22Rv1 (cell line): ENCODE data around the gene EML6.

Experiments
- H3K27ac ChIP-seq: fragments of 450-650 bp; 2 replicates; pipeline ENCODE4 v1.5.1; 2017
- CTCF ChIP-seq: fragments of 450-650 bp; IDR thresholded peaks from 2 replicates; pipeline ENCODE4 v1.5.1; 2017; ENCODE audit warnings: mild to moderate bottlenecking
- ZFX ChIP-seq: fragments of 450-650 bp; IDR thresholded peaks from 2 replicates; pipeline ENCODE4 v1.6.1; 2017; ENCODE audit warnings: antibody characterized with exemption, borderline replicate concordance

EML6 gene

GRCh38 chr2:54966165-54966832, 242.8 kb downstream of the EML6 start:
- TF ChIP-seq ZFX (no peak), CTCF (no peak)
- H3K27ac ChIP-seq: no peak overlapping the region

GRCh38 chr2:54966837-54967236, 243.4 kb downstream of the EML6 start:
- TF ChIP-seq CTCF: no peak
- no peak for TF ChIP-seq ZFX
- no peak overlapping the region for H3K27ac ChIP-seq

- H3K27ac ChIP-seq: no peak overlapping the region
- no peak for TF ChIP-seq CTCF
- no peak for TF ChIP-seq ZFX
Measured at GRCh38 chr2:54967269-54967668, 243.8 kb downstream of the EML6 start.

DNA sequence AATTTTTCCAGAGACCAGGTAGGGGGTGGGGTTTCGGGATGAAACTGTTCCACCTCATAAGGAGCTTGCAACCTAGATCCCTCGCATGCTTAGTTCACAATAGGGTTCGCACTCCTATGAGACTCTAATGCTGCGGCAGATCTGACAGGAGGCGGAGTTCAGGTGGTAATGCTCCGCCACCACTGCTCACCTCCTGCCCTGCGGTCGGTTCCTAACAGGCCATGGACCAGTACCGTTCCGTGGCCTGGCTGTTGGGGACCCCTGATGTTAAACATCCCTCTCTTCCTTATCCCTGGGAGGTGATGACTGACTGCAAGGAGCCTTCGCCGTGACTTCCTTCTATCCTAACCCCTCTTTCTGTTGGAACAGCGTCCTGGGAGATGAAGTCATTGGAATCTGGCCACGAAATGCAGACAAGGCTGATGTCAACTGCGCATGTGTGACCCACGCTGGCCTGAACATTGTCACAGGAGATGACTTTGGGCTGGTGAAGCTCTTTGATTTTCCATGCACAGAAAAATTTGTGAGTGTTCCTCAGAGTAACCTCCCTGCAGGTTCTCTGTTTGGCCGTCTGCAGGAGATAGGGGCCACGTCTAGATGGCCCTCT, 244.4 kb downstream of the EML6 start:
- H3K27ac ChIP-seq: no peak overlapping the region
- TF ChIP-seq CTCF (no peak), ZFX (no peak)

DNA sequence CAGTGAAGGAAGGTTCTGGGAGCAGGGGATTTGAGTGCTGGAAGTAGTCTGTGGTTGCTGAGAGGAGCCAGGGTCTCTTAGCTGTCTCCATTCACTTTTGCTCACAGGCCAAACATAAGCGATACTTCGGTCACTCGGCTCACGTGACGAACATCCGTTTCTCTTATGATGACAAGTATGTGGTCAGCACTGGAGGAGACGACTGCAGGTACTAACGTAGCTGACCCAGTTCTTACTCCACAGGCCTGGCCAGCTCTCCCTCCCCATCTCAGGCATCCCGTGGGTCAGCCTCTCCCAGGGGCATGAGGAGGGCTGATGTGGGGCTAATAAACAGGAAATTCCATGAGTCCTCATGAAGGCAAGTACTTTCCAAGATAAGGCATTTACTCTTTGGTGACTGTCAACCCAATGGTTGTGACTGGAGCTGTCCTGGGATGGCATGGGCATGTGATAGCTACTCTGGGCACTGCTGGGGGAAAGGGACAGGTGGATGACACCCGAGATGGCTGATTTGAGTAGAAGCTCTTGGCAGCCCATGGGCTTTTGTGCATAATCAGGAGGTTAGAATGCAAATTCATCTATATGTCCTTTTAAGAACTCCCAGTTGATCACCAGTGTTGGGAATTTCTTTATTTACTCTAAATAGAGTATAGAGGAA, 245.2 kb downstream of the EML6 start:
- H3K27ac ChIP-seq: no peak overlapping the region
- TF ChIP-seq CTCF: no peak

DNA sequence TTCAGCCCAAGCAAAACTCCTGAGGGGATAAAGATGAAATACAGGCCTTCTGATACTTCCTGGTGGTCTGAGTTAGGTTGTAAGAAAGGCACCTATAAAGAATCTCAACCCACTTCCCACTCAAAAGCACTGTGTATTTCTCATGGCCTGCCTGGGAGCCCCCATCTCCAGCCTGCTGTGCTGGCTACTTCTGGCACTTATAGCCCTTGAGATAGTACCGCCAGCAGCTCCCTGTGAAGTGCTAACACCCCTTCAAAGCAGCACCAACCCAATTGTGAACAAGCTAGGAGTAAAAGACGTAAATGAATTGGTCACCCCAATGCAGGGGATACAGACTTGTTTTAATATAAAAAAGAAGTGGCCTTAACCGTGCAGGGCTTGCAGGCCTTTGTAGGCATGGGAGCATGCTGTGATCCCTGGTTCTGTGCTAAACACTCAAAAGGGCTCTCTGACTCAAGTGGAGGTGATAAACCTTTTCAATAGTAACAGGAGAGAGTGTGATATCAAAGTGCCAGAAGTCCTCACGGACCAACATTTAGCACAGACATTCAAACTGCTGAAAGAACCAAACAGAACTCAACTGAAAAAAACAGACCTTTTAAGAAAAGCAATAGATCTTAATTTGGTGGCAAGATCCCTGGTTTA, 246.0 kb downstream of the EML6 start:
- no peak overlapping the region for H3K27ac ChIP-seq
- TF ChIP-seq CTCF (no peak), ZFX (no peak)

DNA sequence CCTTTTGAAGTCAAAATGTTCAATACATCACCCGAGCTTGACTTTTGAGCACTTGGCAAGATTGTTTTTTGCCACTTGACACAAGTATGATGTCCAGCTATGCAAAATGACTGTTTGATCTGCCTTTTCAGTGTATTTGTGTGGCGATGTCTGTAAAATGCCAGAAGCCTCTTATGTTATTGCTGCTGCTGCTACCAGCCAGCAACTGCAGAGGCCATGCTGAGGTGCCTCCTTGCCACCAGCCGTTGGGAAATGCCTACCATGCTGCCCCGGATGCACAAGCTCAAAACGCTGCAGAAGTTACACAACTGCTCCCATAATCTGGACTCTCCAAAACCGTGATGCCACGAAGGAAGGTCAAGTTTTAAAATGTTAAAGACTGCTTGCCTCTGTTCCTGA, 246.5 kb downstream of the EML6 start:
- TF ChIP-seq ZFX: no peak
- no peak for TF ChIP-seq CTCF
- H3K27ac ChIP-seq: no peak overlapping the region
